Vagina (tissue), 2 donors: Measurements from ENCODE around the gene DSCAML1.

Experiments used
- CTCF ChIP-seq, 3 experiments: fragments of 450-650 bp in 2 of 3; fragments of 200-600 bp in 1 of 3; sonication (generic) in 1 of 3; IDR thresholded peaks; one replicate each; pipeline ENCODE4 v1.5.1; 2017 to 2019; ENCODE audit warnings: antibody characterized with exemption in 3 of 3, mild to moderate bottlenecking in 2 of 3, moderate library complexity in 2 of 3
- POLR2A ChIP-seq, 2 donors: fragments of 450-650 bp; IDR thresholded peaks; one replicate each; pipeline ENCODE4 v1.6.1; 2017; ENCODE audit warnings: antibody characterized with exemption in 2 of 2, mild to moderate bottlenecking in 2 of 2, moderate library complexity in 2 of 2
- POLR2AphosphoS5 ChIP-seq, 2 donors: sonication (generic); formaldehyde crosslinking; IDR thresholded peaks; one replicate each; pipeline ENCODE4 v1.9.0; 2017; ENCODE audit warnings: antibody characterized with exemption in 2 of 2, mild to moderate bottlenecking in 2 of 2, low read depth in 1 of 2; ENCODE audit not compliant: insufficient read depth in 1 of 2

GRCh38 chr11:117600234-117600783, 196.7 kb downstream of the DSCAML1 start:
- TF ChIP-seq POLR2A (IDR thresholded peaks at IDR 0.05) = no peak
- TF ChIP-seq CTCF (IDR thresholded peaks at IDR 0.05) = no peak
- no peak for TF ChIP-seq POLR2AphosphoS5 (IDR thresholded peaks at IDR 0.05; ENCODE audit: insufficient read depth in 1 of 2, low read depth in 1 of 2)
